HEK293 (cell line): Measurements from ENCODE around the gene UVSSA.
"Not testable (repeated sequence)": the region's sequence is repeated elsewhere in the genome, so short reads cannot be mapped to it uniquely, and the experiment has no call there.

ENCODE experiments used
- CTCF ChIP-seq: fragments of 450-650 bp; formaldehyde crosslinking; IDR thresholded peaks from 2 replicates; pipeline ENCODE4 v1.5.1; 2016; ENCODE audit warnings: missing biosample characterization, missing genetic modification characterization
- KLF16 ChIP-seq: fragments of 450-650 bp; formaldehyde crosslinking; IDR thresholded peaks from 2 replicates; pipeline ENCODE4 v1.5.1; 2017; ENCODE audit warnings: missing biosample characterization, missing genetic modification characterization
- SETDB1 ChIP-seq: IDR thresholded peaks from one replicate; pipeline ENCODE4 v1.6.1; 2017; ENCODE audit warnings: mild to moderate bottlenecking, low read length, moderate library complexity, mixed read lengths; ENCODE audit not compliant: insufficient read length
- ZNF23 ChIP-seq: fragments of 450-650 bp; formaldehyde crosslinking; IDR thresholded peaks from 2 replicates; pipeline ENCODE4 v1.5.1; 2016; ENCODE audit warnings: missing biosample characterization, missing genetic modification characterization, borderline replicate concordance
- ZNF76 ChIP-seq: fragments of 450-650 bp; formaldehyde crosslinking; IDR thresholded peaks from 2 replicates; pipeline ENCODE4; 2016; ENCODE audit warnings: low read depth, missing biosample characterization, missing genetic modification characterization, borderline replicate concordance
- TF ChIP-seq, protein P1 (sequence below): fragments of 450-650 bp; formaldehyde crosslinking; IDR thresholded peaks from 2 replicates; pipeline ENCODE4 v1.5.1; 2016; ENCODE audit warnings: missing biosample characterization, missing genetic modification characterization

DNA sequence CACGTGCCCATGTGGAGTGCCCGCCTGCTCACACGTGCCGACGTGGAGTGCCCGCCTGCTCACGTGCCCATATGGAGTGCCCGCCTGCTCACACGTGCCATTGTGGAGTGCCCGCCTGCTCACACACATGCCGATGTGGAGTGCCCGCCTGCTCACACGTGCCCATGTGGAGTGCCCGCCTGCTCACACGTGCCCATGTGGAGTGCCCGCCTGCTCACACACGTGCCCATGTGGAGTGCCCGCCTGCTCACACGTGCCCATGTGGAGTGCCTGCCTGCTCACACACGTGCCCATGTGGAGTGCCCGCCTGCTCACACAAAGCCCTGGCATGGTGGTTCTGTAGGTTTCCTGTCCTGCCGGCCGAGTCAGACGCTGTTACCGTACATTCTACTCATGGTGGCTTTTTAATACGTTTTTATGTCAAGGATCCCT lies 48.4 kb downstream of the UVSSA start:
- TF ChIP-seq ZNF76 (tag by site-specific recombination); CTCF (tag by site-specific recombination); KLF16 (tag by site-specific recombination); SETDB1; ZNF23 (tag by site-specific recombination): not testable (repeated sequence)
- TF ChIP-seq, protein P1, sequence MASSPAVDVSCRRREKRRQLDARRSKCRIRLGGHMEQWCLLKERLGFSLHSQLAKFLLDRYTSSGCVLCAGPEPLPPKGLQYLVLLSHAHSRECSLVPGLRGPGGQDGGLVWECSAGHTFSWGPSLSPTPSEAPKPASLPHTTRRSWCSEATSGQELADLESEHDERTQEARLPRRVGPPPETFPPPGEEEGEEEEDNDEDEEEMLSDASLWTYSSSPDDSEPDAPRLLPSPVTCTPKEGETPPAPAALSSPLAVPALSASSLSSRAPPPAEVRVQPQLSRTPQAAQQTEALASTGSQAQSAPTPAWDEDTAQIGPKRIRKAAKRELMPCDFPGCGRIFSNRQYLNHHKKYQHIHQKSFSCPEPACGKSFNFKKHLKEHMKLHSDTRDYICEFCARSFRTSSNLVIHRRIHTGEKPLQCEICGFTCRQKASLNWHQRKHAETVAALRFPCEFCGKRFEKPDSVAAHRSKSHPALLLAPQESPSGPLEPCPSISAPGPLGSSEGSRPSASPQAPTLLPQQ (tag by site-specific recombination) = not testable (repeated sequence)
